NCI-H524 (cell line): ENCODE data around the gene LZTFL1.

Experiments
- DNase-seq, 2 experiments: peaks; one replicate each; lab custom pipeline; 2025; lab: John Stamatoyannopoulos, UW

The LZTFL1 gene

GRCh38 chr3:45841757-45842491, at the start of gene LZTFL1:
TSS of gene LZTFL1 (minus strand) at chr3:45842119. CDS start at chr3:45841991, 128 bp downstream.
- peak; percentile 89 to 97 for DNase-seq

- peak in 1 of 2 experiments; percentile 35 for DNase-seq
Observed at GRCh38 chr3:45890405-45890804, 48.5 kb upstream of the LZTFL1 start.

- no peak for DNase-seq
Observed at GRCh38 chr3:45889337-45889736, 47.4 kb upstream of the LZTFL1 start.

- DNase-seq, result no peak
Observed at GRCh38 chr3:45887759-45888511, 46.0 kb upstream of the LZTFL1 start.

- DNase-seq, result no peak
Observed at GRCh38 chr3:45887285-45887684, 45.4 kb upstream of the LZTFL1 start.

- peak in 1 of 2 experiments; percentile 22 for DNase-seq
Observed at GRCh38 chr3:45885979-45886705, 44.2 kb upstream of the LZTFL1 start, which contains the start of gene CCR9. TSS of gene CCR9 (plus strand) at chr3:45886543. CDS start at chr3:45894934, 8,391 bp downstream.

GRCh38 chr3:45884368-45885201, 42.7 kb upstream of the LZTFL1 start:
- DNase-seq, result no peak

GRCh38 chr3:45881078-45882022, 39.4 kb upstream of the LZTFL1 start:
- DNase-seq, result no peak

- DNase-seq, result no peak
Observed at GRCh38 chr3:45880725-45881077, 38.8 kb upstream of the LZTFL1 start.

- no peak for DNase-seq
Observed at GRCh38 chr3:45878124-45878523, 36.2 kb upstream of the LZTFL1 start.

- peak; percentile 51 to 82 for DNase-seq
Observed at GRCh38 chr3:45874677-45875346, 32.9 kb upstream of the LZTFL1 start.

- DNase-seq, result peak in 1 of 2 experiments; percentile 43
Observed at GRCh38 chr3:45873638-45874037, 31.7 kb upstream of the LZTFL1 start.

GRCh38 chr3:45873036-45873435, 31.1 kb upstream of the LZTFL1 start:
- DNase-seq, result no peak

- DNase-seq, result no peak
Observed at GRCh38 chr3:45872569-45872968, 30.6 kb upstream of the LZTFL1 start.

- DNase-seq, result no peak
Observed at GRCh38 chr3:45871780-45872179, 29.9 kb upstream of the LZTFL1 start.

GRCh38 chr3:45870099-45870498, 28.2 kb upstream of the LZTFL1 start:
- DNase-seq, result no peak

GRCh38 chr3:45869638-45870037, 27.7 kb upstream of the LZTFL1 start:
- no peak for DNase-seq

- no peak for DNase-seq
Observed at GRCh38 chr3:45868650-45869049, 26.7 kb upstream of the LZTFL1 start.

- no peak for DNase-seq
Observed at GRCh38 chr3:45868213-45868612, 26.3 kb upstream of the LZTFL1 start.

GRCh38 chr3:45865563-45865962, 23.6 kb upstream of the LZTFL1 start:
- no peak for DNase-seq
